PC-9 (cell line): ENCODE results near the gene APLNR.

Experiments
- CTCF ChIP-seq: fragments of 200-600 bp; sonication (generic); conservative IDR thresholded peaks from 2 replicates; pipeline ENCODE4 v1.6.1; 2017; ENCODE audit warnings: mixed run types, antibody characterized with exemption, mild to moderate bottlenecking, moderate library complexity
- EZH2 ChIP-seq: fragments of 200-600 bp; sonication (generic); IDR thresholded peaks from 2 replicates; pipeline ENCODE4 v1.8.0; 2017; ENCODE audit warnings: antibody characterized with exemption, low read depth

GRCh38 chr11:57275582-57275981 lies 38.5 kb upstream of the APLNR start:
- TF ChIP-seq EZH2 (no peak), CTCF (no peak)
